ENCODE measurements around the gene NLRX1.
A peak's percentile ranks its signal among the peaks of the same experiment; 100 is the strongest.
"Not testable (repeated sequence)": the region's sequence is repeated elsewhere in the genome, so short reads cannot be mapped to it uniquely, and the experiment has no call there.

The NLRX1 gene, protein sequence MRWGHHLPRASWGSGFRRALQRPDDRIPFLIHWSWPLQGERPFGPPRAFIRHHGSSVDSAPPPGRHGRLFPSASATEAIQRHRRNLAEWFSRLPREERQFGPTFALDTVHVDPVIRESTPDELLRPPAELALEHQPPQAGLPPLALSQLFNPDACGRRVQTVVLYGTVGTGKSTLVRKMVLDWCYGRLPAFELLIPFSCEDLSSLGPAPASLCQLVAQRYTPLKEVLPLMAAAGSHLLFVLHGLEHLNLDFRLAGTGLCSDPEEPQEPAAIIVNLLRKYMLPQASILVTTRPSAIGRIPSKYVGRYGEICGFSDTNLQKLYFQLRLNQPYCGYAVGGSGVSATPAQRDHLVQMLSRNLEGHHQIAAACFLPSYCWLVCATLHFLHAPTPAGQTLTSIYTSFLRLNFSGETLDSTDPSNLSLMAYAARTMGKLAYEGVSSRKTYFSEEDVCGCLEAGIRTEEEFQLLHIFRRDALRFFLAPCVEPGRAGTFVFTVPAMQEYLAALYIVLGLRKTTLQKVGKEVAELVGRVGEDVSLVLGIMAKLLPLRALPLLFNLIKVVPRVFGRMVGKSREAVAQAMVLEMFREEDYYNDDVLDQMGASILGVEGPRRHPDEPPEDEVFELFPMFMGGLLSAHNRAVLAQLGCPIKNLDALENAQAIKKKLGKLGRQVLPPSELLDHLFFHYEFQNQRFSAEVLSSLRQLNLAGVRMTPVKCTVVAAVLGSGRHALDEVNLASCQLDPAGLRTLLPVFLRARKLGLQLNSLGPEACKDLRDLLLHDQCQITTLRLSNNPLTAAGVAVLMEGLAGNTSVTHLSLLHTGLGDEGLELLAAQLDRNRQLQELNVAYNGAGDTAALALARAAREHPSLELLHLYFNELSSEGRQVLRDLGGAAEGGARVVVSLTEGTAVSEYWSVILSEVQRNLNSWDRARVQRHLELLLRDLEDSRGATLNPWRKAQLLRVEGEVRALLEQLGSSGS

DNA sequence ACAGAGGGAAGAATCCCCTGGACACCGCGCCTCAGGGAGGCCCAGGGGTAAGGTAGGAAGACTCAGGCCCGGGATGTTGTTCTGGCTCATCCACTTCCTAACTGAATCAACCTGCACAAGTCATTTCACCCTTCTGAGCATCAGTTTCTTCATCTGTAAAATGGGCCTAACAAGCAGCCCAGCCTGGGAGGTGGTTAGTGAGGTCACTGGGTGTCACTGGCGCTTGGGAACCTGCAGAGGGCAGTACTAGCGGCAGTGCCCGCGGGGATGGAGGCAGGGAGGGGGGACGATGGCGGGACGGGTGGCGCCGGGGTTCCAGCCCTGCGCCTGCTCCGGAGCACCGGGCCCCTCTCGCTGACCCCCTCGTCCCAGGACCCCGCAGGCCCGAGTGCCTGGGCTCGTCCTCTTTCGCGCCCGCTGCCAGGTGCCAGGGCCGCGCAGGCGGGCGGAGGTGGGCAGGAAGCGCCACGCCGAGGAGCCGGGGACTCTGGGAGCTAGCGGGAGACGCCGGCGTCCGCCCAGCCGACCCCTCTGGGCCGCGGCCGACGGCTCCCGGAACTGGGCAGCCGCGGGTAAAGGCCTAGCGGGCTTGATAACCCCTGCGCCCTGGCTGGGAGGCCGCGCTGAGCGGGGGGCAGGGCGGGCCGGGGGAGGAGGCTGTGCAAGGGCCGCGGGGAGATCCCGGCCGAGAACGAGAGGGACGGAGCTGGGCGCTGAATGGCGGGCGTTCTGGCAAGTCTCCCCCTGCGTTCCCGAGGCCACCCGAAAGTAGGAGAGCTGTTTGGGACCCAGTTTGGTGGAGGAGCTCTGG is at the start of gene NLRX1:
Gene NLRX1, plus strand, starts transcription at position 255 of the 811 bp plus-strand sequence. CDS start 2,679 bp downstream, outside the sequence.
- DNase-seq: peak; percentile 58 to 77

DNA sequence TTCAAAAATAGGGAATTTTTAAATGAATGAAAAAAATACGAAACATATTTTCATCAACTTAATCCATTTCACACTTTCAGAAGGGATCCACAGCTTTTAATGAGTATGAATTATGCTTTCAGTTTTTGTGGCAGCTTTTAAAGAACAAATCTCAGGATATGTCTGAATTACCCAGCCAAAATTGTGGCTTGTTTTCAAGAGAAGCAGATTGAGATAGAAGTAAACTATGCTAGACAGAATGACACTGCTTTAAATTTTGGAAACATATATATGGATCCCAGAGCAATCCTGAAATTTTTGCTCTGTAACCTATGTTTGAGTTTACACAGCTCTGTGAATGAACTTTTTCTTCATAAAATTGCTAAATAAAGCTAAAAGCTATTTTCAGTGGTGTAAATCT is 49.6 kb upstream of the NLRX1 start:
- DNase-seq: no peak

DNA sequence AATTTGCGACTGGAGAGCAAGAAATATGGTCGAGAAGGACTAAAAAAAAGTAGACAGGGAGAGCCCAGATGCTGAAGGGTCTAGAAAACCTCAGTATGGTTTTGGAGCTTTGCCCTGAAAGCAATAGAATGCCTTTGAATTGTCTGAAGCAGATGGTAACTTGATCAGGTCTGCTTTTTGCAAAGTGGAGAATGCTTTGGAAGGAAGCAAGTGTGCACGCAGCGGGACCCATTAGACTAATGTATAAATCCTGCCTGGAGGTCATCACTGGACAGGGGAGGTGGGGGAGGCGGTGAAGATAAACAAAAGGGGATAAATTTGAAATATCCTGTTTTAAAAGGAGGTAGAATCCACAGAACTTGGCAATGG is 47.9 kb upstream of the NLRX1 start:
- no peak for DNase-seq

DNA sequence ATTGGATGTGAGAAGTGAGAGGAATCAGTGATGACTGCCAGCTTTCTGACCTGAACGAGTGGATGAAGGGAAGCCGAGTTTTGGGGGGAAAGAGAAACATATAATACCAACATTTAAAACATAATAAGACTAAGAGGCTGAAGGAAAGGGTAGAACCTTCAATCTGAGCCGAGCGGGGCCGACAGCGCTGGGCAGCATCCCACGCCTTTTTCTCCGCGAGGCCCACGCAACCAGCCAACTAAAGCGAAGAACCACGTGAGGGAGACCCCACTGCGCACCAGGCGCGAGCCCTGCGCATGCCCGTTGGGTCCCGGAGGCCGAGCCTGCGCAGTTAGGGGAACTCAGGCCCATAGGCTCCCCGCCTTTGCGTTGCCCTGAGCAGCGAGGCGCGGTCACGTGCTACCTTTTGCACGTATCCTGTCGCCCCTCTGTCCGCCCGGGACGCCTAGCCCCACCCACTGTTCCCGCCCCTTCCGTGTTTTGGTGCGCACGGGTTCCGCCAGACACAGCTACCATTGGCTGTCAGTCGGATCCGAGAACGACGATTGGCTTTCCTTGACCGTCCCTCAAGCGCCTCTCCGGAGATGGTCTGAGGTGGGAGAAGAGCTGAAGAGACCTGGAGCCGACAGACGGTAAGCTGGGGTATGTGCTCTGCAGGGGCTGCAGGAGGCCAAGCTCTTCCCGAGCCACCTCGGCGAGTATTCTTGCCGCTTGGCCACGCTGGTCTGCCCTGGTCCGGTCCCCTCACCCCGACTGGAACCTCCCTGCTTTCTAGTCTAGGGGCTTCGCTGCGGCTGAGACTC is 47.3 kb upstream of the NLRX1 start, which contains the start of gene HINFP:
Gene HINFP, plus strand, starts transcription at position 573 of the 803 bp plus-strand sequence. CDS start 5,365 bp downstream, outside the sequence.
- peak; percentile 91 to 99 for DNase-seq

DNA sequence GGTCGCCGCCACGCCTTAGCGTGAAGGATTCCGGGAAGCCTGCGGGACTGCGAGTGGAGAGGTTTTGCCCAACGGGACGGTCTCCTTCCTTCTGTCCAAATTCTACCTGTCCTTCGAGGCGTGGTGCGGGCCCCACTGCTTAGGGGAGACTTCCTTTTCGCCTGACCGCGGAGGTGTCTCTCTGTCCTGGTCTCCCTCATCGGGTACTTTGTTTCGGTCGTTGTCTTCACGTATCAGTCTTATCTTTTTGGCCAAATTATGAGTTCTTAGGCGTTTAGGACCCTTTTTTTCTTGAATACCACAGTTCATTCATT is 46.8 kb upstream of the NLRX1 start:
- no peak for DNase-seq

DNA sequence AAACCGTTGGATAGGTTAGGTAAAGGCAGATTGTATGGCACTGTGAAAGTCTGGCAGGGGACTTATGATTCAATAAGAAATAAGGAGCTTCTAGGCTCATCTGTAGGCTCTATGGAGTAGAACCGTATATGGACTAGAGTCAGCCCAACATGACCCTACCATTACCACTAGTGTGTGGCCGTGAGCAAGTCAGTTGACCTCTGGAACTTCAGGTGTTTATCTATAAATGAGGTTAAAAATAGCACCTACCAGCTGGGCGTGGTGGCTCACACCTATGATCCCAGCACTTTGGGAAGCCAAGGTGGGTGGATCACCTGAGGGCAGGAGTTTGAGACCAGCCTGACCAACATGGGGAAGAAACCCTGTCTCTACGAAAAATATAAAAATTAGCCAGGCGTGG is 42.7 kb upstream of the NLRX1 start:
- no peak for DNase-seq

DNA sequence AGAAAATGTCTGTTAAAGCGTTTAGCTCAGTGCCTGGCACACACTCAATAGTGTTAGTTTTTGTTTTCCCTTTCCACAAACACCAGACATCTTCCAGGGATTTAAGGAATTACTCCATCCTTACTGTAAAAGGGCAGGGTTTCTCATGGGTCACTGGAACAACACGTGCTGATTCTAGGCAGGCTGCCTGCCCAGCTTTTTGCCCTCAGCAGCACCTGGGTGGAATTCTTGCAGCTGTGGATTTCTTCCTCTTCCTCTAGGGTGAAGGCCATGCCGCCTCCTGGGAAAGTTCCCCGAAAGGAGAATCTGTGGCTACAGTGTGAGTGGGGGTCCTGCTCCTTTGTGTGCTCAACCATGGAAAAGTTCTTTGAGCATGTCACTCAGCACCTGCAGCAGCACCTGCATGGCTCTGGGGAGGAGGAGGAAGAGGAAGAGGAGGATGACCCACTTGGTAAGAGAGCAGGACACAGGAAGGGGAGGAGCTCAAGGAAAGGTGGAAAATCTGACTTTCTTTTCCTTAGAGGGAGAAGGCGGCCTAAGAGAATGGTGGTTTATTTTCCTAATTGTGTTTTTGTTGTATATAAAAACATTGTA is 41.8 kb upstream of the NLRX1 start:
- DNase-seq: no peak

DNA sequence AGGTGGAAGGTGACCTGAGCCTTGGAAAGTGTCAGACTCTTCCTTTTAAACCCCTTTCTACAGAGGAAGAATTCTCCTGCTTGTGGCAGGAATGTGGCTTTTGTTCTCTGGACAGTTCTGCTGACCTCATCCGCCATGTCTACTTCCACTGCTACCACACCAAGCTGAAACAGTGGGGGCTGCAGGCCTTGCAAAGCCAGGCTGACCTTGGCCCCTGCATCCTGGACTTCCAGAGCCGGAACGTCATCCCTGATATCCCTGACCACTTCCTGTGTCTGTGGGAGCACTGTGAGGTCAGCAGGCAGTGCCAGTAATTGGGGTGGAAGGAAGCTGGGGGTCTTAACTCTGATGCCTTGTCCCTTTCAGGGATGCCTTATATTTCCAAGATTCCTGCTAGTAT is 37.9 kb upstream of the NLRX1 start:
- no peak for DNase-seq

DNA sequence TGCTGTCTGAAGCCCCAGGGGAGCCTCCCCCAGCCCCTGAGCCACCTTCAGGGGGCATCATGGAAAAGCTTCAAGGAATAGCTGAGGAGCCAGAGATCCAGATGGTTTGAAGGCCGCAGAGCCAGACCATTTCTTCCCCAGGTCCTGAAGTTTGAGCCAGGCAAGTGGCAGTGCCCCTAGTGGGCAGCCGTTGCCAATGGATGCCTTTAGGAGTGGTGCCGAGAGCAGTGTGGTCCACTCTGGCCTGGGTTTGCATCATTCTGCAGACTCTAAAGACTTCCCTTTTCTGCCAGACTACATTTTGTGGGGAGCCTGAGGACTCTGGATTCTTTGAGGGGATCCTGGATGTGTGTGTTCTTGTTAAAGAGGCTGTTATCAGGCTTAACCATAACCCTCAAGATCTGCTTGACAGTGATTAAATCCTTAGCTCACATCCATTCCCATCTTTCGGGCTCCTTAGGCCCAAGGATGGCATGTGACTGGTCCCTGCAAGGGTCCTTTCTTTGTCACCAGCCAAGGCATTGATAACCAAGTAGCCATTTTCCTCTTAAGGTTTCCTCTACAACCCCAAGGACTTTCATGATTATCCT is 34.0 kb upstream of the NLRX1 start:
- DNase-seq: peak in 1 of 2 experiments; percentile 14

DNA sequence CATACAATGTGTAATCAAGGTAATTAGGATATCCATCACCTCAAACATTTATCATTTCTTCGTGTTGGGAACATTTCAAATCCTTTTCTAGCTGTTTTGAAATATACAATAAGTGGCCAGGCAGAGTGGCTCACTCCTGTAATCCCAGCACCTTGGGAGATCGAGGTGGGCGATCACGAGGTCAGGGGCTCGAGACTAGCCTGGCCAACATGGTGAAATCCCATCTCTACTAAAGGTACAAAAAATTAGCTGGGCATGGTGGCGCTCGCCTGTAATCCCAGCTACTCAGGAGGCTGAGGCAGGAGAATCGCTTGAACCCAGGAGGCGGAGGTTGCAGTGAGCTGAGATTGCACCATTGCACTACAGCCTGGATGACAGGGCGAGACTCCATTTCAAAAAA is 29.2 kb upstream of the NLRX1 start:
- DNase-seq: not testable (repeated sequence)

DNA sequence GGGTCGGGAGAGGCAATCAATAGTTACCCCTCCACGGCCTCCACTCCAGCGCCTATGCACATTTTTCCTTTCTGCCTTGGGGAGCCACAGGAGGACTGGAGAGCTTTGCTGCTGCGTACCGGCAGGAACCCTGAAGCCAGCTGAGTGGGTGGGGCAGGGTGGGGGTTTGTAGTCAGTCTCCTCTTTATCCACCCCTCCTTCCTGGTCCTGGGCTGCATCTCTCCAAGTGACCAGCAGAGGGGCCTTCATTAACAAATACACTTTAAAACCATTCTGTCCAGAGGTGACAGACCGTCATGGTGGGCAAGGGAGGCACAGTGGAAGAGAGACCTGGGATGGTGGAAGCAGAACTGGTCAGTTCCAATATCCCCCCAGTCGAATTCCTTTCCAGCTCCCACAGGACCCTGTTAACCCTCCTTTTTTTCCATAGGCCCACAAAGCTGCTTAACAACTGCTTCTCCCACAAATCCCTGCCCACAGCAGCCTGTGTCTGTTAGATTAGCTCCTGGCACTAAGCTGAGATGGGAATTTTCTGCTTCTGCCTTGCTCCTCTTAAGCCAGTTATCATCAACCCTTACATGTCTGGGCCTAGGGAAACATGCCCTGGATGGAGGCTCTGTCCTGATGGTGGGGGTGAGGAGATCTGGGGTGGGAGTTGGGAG is 23.6 kb upstream of the NLRX1 start:
- DNase-seq: peak; percentile 44 to 67

DNA sequence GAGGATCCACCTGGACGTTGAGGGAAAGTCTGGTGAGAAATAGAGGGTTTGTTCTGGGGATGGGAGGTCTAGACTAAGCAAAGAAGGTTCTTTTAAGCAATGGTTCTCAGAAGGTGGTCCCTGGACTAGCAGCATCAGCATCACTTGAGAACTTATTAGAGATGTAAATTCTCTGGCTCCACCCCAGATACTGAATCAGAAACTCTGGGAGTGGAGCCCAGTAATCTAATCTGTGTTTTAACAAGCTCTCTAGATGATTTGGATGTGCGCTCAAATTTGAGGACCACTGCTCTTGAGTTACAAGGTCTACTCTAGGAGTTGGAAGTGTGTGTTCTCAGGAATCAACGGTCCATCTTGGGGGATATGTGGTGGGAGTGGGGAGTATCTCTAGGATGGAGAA is 23.0 kb upstream of the NLRX1 start:
- no peak for DNase-seq

DNA sequence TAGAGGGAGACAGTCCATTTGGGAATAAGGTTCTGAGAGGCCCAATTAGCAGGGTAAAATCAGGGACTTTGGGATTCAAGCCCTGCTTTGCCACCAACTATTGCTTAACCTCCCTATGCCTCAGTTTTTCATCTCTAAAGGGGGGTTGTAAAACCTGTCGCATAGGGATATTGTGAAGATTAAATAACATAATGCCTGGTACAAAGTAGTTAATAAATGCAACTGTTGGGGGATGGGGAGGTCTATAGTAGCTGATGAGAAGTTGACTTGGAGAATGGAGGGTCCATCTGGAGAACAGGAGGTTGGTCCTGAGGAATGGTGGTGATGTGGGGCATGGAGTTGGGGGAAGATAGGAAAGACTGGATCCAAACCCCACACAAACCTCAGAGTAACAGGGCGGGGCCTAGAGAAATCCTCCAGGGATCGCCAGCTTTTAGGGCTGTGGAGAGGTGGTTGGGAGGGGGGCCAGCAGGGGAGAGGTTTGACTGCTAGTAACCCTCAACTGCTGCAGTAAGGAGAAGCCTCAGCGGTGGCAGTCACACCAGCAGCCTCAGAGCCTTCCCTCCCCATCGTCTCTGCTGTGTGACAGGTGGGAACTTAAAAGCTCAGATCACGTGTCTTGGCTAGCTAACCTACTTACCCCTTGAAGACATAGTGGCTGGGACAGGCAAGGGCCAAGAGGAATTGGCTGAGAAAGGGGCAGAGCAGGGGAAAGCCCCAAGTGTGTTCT is 20.8 kb upstream of the NLRX1 start:
- no peak for DNase-seq

DNA sequence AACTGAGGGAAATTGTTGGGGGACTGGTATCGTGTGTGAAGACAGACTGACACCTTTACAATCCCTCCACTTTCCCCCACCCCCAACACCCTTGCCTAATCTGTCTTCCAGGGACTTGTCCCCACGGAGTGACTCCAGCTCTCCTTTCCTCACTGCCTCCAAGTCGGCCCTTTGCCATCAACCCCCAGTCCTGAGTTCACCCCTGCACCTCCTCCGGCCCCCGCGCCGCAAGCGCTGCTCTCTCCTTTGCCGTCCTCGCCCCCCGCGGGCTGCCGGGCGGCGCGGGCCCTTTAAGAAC is 19.9 kb upstream of the NLRX1 start:
- DNase-seq: no peak

DNA sequence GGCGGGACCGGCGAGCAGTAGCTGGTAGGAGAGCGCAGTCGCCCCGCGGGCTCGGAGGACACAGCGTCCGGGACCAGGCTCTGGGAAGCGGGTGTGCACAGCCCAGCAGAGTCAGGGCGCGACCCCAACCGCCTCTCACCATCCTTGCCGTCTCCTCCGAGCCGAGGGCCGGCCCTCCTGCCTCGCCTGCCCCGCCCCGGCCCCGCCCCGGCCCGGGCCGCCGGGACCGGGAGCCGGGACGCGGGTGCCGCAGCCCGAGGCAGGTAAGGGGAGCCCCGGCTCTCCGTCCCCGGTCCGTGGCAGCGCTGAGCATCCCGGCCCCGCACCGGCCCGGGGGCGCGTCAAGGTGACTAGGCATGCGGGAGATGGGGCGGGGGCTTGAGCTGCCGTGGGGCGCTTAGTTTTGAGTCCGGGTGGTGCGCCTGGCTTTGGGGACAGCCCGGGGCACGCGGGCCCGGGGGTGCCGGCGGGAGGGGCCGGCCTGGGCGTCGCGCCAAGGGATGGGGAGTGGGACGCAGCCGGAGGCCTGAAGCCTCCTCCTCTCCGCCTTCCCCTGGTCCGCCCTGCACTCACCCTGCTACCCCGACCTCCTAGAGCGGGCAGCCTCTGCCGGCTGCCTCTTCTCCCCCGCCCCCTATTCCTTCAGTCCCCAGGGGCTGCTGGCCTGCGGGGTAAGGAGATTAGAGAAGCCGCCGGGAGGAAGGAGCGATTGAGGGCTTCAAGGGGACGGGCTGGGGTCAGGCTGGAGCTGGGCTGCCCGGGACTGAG is 19.3 kb upstream of the NLRX1 start, which contains the start of gene ABCG4:
Gene ABCG4, plus strand, starts transcription at position 35 of the 768 bp plus-strand sequence. CDS start 914 bp downstream, outside the sequence.
- DNase-seq: no peak

DNA sequence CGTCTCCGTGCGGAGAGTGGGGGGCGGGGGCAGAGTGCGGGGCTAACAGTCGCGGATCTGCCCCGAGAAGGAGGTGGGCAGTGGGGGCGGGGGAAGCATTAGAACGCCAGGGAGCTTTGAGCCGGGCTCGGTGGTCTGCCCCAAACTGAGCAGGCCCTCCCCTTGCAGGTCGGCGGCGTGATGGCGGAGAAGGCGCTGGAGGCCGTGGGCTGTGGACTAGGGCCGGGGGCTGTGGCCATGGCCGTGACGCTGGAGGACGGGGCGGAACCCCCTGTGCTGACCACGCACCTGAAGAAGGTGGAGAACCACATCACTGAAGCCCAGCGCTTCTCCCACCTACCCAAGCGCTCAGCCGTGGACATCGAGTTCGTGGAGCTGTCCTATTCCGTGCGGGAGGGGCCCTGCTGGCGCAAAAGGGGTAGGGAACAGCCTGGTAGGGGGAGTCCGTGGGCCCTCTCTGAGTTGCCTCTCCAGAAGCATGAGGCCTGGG is 18.7 kb upstream of the NLRX1 start:
- no peak for DNase-seq

DNA sequence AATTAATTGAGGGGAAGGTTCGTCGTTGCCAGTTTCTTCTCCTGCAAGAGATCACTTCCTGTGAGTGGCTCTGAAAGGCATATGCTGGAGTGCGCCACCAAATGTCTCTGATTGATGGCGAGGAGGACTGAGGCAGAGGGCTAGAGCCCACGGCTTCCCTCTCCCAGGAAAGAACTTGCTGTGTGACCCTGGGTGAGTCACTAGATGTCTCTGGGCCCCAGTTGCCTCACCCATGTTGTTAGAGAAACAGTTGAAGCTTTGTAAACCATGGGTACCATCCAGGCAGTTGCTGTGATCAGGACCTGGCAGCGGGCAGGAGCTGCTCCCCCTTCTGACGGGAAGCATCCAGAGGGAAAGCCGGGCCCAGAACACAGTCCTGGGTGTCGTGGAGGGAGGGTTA is 16.5 kb upstream of the NLRX1 start:
- DNase-seq: no peak

DNA sequence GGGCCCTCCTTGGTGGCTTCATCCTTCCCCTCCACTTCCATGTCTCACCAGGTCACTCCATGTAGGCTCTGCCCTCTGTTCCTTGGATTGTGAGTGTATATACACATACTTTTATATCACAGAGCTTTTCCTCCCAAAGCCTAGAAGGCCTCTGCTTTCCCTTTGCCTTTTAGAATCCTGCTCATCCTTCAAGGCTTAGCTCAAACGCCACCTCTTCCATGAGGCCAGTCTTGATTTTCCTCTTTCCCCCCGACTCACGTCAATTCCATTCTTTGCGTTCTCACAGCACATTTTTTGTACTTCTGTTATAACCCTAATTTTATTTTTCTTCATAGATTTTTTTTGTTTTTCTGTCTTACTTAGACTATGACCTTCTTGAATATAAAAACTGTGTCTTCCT is 15.9 kb upstream of the NLRX1 start:
- no peak for DNase-seq
